GM10266 (cell line): Measurements from ENCODE around the gene COPS9.

Experiments
- DNase-seq: peaks from one replicate; pipeline ENCODE4 v3.0.0; 2012; ENCODE audit errors: extremely low spot score
- TF ChIP-seq, protein P1 (sequence below): IDR thresholded peaks from 2 replicates; pipeline ENCODE4 v1.5.1; 2012; ENCODE audit warnings: mild to moderate bottlenecking, low read depth; ENCODE audit not compliant: control insufficient read depth, insufficient read depth; ENCODE audit errors: missing control alignments

COPS9 gene

DNA sequence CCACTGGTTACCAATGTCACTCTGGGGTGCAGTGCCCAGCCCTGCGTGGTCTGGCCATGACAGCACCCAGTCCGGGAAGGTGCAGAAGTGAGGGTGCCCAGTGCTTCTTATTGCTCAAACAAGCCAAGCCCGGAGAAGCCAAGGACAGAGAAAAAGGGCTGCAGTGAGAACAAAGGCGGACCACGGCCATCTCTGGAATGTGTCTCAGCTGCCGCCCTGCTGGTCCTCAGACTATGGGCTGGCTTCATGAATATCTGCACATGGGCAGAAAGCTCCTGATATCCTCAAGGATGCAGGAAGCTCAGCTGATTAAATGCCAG, 28.7 kb downstream of the COPS9 start:
- TF ChIP-seq, protein P1, sequence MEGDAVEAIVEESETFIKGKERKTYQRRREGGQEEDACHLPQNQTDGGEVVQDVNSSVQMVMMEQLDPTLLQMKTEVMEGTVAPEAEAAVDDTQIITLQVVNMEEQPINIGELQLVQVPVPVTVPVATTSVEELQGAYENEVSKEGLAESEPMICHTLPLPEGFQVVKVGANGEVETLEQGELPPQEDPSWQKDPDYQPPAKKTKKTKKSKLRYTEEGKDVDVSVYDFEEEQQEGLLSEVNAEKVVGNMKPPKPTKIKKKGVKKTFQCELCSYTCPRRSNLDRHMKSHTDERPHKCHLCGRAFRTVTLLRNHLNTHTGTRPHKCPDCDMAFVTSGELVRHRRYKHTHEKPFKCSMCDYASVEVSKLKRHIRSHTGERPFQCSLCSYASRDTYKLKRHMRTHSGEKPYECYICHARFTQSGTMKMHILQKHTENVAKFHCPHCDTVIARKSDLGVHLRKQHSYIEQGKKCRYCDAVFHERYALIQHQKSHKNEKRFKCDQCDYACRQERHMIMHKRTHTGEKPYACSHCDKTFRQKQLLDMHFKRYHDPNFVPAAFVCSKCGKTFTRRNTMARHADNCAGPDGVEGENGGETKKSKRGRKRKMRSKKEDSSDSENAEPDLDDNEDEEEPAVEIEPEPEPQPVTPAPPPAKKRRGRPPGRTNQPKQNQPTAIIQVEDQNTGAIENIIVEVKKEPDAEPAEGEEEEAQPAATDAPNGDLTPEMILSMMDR: no peak
- no peak for DNase-seq

DNA sequence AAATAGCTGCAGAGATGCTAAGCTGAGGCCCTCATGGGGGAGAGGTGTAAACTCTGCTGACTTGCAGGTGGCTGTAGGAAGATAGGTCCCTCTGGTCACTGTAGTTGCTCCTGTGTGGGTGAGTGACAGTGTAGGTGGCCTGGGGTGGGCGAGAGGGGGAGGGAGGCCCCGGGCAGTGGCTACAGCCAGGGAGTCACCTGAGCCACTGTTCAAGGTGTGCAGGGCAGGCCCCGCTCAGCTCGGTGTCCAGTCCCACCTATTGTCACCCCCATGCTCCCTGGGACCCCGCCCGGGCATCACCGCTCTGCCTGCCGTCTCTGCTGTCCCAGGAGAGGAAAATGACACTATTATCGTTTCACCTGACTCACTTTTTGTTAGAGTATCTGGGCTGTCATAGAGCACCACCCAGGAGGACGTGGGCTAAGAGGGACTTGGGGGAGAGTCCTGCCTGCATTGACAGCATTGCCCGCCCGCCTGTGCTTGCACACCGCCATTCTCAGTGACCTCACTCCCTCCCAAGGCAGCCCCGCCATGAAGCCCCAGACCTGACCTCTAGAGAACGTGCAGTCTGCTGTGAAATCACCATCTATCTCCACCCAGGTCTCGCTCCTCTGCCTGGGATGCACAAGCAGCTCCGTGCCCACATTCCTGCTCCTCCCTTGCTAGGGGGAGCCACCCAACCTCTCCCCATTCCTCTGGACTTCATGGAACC, 29.2 kb downstream of the COPS9 start:
- no peak for DNase-seq
- TF ChIP-seq, protein P1: no peak

GRCh38 chr2:240105982-240106381, 30.1 kb downstream of the COPS9 start:
- no peak for DNase-seq
- TF ChIP-seq, protein P1: no peak

GRCh38 chr2:240103136-240103535, 33.0 kb downstream of the COPS9 start:
- TF ChIP-seq, protein P1: no peak
- DNase-seq: no peak

GRCh38 chr2:240098349-240098748, 37.8 kb downstream of the COPS9 start:
- TF ChIP-seq, protein P1: no peak
- DNase-seq: no peak

DNA sequence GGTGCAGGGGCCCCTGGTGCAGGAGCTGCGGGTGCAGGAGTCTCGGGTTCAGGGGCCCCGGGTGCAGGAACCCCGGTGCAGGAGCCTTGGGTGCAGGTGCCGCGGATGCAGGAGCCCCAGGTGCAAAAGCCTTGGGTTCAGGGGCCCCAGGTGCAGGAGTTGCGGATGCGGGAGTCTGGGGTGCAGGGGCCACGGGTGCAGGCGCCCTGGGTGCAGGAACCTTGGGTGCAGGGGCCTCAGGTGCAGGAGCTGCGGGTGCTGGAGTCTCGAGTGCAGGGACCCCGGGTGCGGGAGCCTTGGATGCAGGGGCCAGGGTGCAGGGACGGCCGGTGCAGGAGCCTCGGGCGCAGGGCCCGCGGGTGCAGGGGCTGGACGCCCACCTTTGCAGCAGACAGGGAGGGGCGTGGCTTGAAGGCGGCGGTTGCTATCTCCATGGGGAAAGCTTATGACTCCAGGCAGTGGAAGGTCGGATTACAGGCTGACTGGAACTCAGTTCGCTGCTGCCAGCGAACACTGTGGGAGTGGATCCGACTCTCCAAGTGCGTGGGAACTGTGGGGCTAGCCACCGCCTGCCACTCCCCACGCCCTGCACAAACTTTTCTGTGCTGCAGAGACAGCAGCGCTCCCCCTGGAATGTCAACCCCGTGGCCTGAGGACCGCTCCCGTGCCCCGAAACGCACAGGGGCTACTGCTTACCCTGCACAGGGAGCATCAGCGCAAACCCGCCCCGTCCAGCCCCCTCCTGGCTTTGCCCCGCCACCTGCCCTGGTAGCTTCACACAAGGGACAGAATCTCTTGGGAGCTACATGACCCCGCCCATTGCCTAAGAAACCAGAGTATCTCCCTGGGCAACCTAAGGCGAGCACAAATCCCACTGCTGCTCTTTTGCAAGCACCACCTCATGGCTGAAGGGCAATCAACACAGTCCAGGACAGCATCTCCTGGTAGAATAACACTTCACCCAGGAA, 40.3 kb downstream of the COPS9 start:
- TF ChIP-seq, protein P1: no peak
- no peak for DNase-seq

- TF ChIP-seq, protein P1: no peak
- no peak for DNase-seq
Measured at GRCh38 chr2:240089306-240089705, 46.8 kb downstream of the COPS9 start.
